Measurements from ENCODE around the gene INTS12.
"Not testable (repeated sequence)": the region's sequence is repeated elsewhere in the genome, so short reads cannot be mapped to it uniquely, and the experiment has no call there.

Gene INTS12

GRCh38 chr4:105708181-105709080 is at the start of gene INTS12, which contains the start of gene GSTCD:
Gene INTS12, minus strand, starts transcription at chr4:105708689. Its CDS starts 8,684 bp downstream, at chr4:105700005.
Gene GSTCD, plus strand, starts transcription at chr4:105708784. Its CDS starts 8,830 bp downstream, at chr4:105717614.
- in situ Hi-C loops (cut with MboI; ENCODE audit: low sequenced_read_pairs): no loop called here

- in situ Hi-C loops (cut with MboI; ENCODE audit: low sequenced_read_pairs): no loop called here
Observed at GRCh38 chr4:105755375-105755774, 46.9 kb upstream of the INTS12 start.

- in situ Hi-C loops (cut with MboI; ENCODE audit: low sequenced_read_pairs): no loop called here
Observed at GRCh38 chr4:105753361-105753760, 44.9 kb upstream of the INTS12 start.

- in situ Hi-C loops (cut with MboI; ENCODE audit: low sequenced_read_pairs): no loop called here
Observed at GRCh38 chr4:105751718-105752299, 43.3 kb upstream of the INTS12 start.

- in situ Hi-C loops (cut with MboI; ENCODE audit: low sequenced_read_pairs): no loop called here
Observed at GRCh38 chr4:105748222-105748621, 39.7 kb upstream of the INTS12 start.

- in situ Hi-C loops (cut with MboI; ENCODE audit: low sequenced_read_pairs): no loop called here
Observed at GRCh38 chr4:105741548-105741947, 33.1 kb upstream of the INTS12 start.

- in situ Hi-C loops (cut with MboI; ENCODE audit: low sequenced_read_pairs): not testable (repeated sequence)
Observed at GRCh38 chr4:105735217-105735616, 26.7 kb upstream of the INTS12 start.

- in situ Hi-C loops (cut with MboI; ENCODE audit: low sequenced_read_pairs): not testable (repeated sequence)
Observed at GRCh38 chr4:105729895-105730294, 21.4 kb upstream of the INTS12 start.

- in situ Hi-C loops (cut with MboI; ENCODE audit: low sequenced_read_pairs): no loop called here
Observed at GRCh38 chr4:105725623-105726022, 17.1 kb upstream of the INTS12 start.

- in situ Hi-C loops (cut with MboI; ENCODE audit: low sequenced_read_pairs): no loop called here
Observed at GRCh38 chr4:105719204-105719603, 10.7 kb upstream of the INTS12 start.

GRCh38 chr4:105715692-105716278 is 7.3 kb upstream of the INTS12 start:
- in situ Hi-C loops (cut with MboI; ENCODE audit: low sequenced_read_pairs): no loop called here

- in situ Hi-C loops (cut with MboI; ENCODE audit: low sequenced_read_pairs): no loop called here
Observed at GRCh38 chr4:105714932-105715331, 6.4 kb upstream of the INTS12 start.

GRCh38 chr4:105714071-105714521 is 5.6 kb upstream of the INTS12 start:
- in situ Hi-C loops (cut with MboI; ENCODE audit: low sequenced_read_pairs): no loop called here

- in situ Hi-C loops (cut with MboI; ENCODE audit: low sequenced_read_pairs): no loop called here
Observed at GRCh38 chr4:105712766-105713165, 4.3 kb upstream of the INTS12 start.

- in situ Hi-C loops (cut with MboI; ENCODE audit: low sequenced_read_pairs): no loop called here
Observed at GRCh38 chr4:105710678-105711077, 2.2 kb upstream of the INTS12 start.

- in situ Hi-C loops (cut with MboI; ENCODE audit: low sequenced_read_pairs): no loop called here
Observed at GRCh38 chr4:105710012-105710600, 1.6 kb upstream of the INTS12 start.

GRCh38 chr4:105709081-105709450 is 577 bp upstream of the INTS12 start:
- in situ Hi-C loops (cut with MboI; ENCODE audit: low sequenced_read_pairs): no loop called here

GRCh38 chr4:105707782-105708180 is 708 bp downstream of the INTS12 start:
- in situ Hi-C loops (cut with MboI; ENCODE audit: low sequenced_read_pairs): no loop called here

- in situ Hi-C loops (cut with MboI; ENCODE audit: low sequenced_read_pairs): no loop called here
Observed at GRCh38 chr4:105698607-105699006, 9.9 kb downstream of the INTS12 start.

GRCh38 chr4:105695832-105696231 is 12.7 kb downstream of the INTS12 start:
- in situ Hi-C loops (cut with MboI; ENCODE audit: low sequenced_read_pairs): not testable (repeated sequence)

GRCh38 chr4:105694812-105695211 is 13.7 kb downstream of the INTS12 start:
- in situ Hi-C loops (cut with MboI; ENCODE audit: low sequenced_read_pairs): not testable (repeated sequence)

Measured in HL-60/S4 treated with retinoic acid at 250 ng/mL for 4 days and 3 days (cell line).